Measurements from ENCODE around the gene PSTPIP1. TPM values are rescaled to one million over a fixed set of nuclear protein-coding genes. Genes with fewer than 3 reads are reported as not detected.

Gene PSTPIP1
- polyA plus RNA-seq, 3 donors, result 1.0 to 1.7 (median 1.0) TPM

- DNase-seq (ENCODE audit: extremely low read depth in 1 of 11, low read depth in 9 of 11, low spot score in 4 of 11), result no peak
Measured at GRCh38 chr15:77036537-77037387, 41.8 kb downstream of the PSTPIP1 start.

- DNase-seq (ENCODE audit: extremely low read depth in 1 of 11, low read depth in 9 of 11, low spot score in 4 of 11), result no peak
Measured at GRCh38 chr15:77037388-77038209, 42.7 kb downstream of the PSTPIP1 start.

GRCh38 chr15:77038312-77039216 is 43.6 kb downstream of the PSTPIP1 start:
- DNase-seq (ENCODE audit: extremely low read depth in 1 of 11, low read depth in 9 of 11, low spot score in 4 of 11), result no peak

GRCh38 chr15:77039217-77039533 is 44.2 kb downstream of the PSTPIP1 start:
- no peak for DNase-seq (ENCODE audit: extremely low read depth in 1 of 11, low read depth in 9 of 11, low spot score in 4 of 11)

GRCh38 chr15:77039848-77040247 is 44.9 kb downstream of the PSTPIP1 start:
- no peak for DNase-seq (ENCODE audit: extremely low read depth in 1 of 11, low read depth in 9 of 11, low spot score in 4 of 11)

- no peak for DNase-seq (ENCODE audit: extremely low read depth in 1 of 11, low read depth in 9 of 11, low spot score in 4 of 11)
Measured at GRCh38 chr15:77040673-77041072, 45.7 kb downstream of the PSTPIP1 start.

- DNase-seq (ENCODE audit: extremely low read depth in 1 of 11, low read depth in 9 of 11, low spot score in 4 of 11), result no peak
Measured at GRCh38 chr15:77042245-77042919, 47.5 kb downstream of the PSTPIP1 start.

- no peak for DNase-seq (ENCODE audit: extremely low read depth in 1 of 11, low read depth in 9 of 11, low spot score in 4 of 11)
Measured at GRCh38 chr15:77042955-77043920, 48.3 kb downstream of the PSTPIP1 start.

GRCh38 chr15:77044228-77045042 is 49.5 kb downstream of the PSTPIP1 start:
- DNase-seq (ENCODE audit: extremely low read depth in 1 of 11, low read depth in 9 of 11, low spot score in 4 of 11), result no peak

- DNase-seq (ENCODE audit: extremely low read depth in 1 of 11, low read depth in 9 of 11, low spot score in 4 of 11), result no peak
Measured at GRCh38 chr15:77045985-77046384, 51.1 kb downstream of the PSTPIP1 start.

GRCh38 chr15:77046704-77047412 is 51.9 kb downstream of the PSTPIP1 start:
- DNase-seq (ENCODE audit: extremely low read depth in 1 of 11, low read depth in 9 of 11, low spot score in 4 of 11), result no peak

GRCh38 chr15:77048135-77048876 is 53.4 kb downstream of the PSTPIP1 start:
- no peak for DNase-seq (ENCODE audit: extremely low read depth in 1 of 11, low read depth in 9 of 11, low spot score in 4 of 11)

GRCh38 chr15:77052556-77052955 is 57.6 kb downstream of the PSTPIP1 start:
- no peak for DNase-seq (ENCODE audit: extremely low read depth in 1 of 11, low read depth in 9 of 11, low spot score in 4 of 11)

GRCh38 chr15:77053709-77054108 is 58.8 kb downstream of the PSTPIP1 start:
- no peak for DNase-seq (ENCODE audit: extremely low read depth in 1 of 11, low read depth in 9 of 11, low spot score in 4 of 11)

GRCh38 chr15:77057072-77057471 is 62.1 kb downstream of the PSTPIP1 start:
- DNase-seq (ENCODE audit: extremely low read depth in 1 of 11, low read depth in 9 of 11, low spot score in 4 of 11), result no peak

- DNase-seq (ENCODE audit: extremely low read depth in 1 of 11, low read depth in 9 of 11, low spot score in 4 of 11), result no peak
Measured at GRCh38 chr15:77057685-77058084, 62.8 kb downstream of the PSTPIP1 start.

Data from renal cortex interstitium (tissue), 11 donors.